T-helper 1 cell (primary cell): ENCODE measurements around the gene AURKAIP1.
A peak's percentile ranks its signal among the peaks of the same experiment; 100 is the strongest.

Experiments used
- DNase-seq, 5 donors: peaks; one replicate each; pipeline ENCODE4 v3.0.0-alpha.2; 2012 to 2020

AURKAIP1 gene

DNA sequence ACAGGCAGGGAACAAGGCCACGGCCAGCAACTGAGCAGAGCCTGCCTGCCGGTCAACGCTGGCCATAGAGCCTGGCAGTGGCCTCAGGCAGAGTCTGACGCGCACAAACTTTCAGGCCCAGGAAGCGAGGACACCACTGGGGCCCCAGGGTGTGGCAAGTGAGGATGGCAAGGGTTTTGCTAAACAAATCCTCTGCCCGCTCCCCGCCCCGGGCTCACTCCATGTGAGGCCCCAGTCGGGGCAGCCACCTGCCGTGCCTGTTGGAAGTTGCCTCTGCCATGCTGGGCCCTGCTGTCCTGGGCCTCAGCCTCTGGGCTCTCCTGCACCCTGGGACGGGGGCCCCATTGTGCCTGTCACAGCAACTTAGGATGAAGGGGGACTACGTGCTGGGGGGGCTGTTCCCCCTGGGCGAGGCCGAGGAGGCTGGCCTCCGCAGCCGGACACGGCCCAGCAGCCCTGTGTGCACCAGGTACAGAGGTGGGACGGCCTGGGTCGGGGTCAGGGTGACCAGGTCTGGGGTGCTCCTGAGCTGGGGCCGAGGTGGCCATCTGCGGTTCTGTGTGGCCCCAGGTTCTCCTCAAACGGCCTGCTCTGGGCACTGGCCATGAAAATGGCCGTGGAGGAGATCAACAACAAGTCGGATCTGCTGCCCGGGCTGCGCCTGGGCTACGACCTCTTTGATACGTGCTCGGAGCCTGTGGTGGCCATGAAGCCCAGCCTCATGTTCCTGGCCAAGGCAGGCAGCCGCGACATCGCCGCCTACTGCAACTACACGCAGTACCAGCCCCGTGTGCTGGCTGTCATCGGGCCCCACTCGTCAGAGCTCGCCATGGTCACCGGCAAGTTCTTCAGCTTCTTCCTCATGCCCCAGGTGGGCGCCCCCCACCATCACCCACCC, 43.7 kb downstream of the AURKAIP1 start, which contains the start of gene TAS1R3:
TSS of gene TAS1R3 (plus strand) at position 213 of the 898 bp plus-strand sequence. CDS start at position 279, 66 bp downstream.
- DNase-seq = no peak

DNA sequence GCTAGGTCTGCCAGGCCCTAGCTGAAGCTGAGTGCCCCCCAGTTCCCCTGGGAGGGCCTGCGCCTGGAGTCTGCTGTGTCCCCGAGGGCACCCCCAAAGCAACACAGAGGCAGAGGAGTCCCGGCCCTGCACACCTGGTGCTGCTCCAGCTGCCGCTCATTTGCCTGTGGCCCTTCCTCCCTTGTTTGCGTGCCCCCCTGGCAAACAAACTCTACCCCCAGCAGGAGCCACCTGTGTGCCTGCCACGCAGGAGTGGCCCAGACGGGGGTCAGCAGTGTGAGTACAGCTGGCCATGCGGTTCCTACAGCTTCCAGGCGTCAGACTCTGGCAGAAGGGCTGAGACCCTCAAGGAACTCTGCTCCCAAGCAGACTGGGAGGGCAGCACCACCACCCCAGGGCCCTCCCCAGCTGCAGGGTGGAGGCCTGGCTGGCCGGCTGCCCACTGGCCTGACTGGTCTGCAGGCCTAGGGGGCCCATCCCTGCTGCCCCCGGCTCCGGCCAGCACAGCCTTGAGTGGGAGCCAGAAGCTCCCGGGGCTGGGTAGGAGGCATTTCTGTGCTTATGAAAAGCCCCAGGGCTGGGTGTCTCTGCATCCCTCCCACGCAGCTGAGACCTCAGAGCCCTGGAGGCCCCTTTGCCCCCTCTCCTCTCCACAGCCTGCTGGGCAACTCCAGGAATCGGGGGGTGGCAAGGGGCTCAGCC, 44.5 kb downstream of the AURKAIP1 start:
- no peak for DNase-seq

DNA sequence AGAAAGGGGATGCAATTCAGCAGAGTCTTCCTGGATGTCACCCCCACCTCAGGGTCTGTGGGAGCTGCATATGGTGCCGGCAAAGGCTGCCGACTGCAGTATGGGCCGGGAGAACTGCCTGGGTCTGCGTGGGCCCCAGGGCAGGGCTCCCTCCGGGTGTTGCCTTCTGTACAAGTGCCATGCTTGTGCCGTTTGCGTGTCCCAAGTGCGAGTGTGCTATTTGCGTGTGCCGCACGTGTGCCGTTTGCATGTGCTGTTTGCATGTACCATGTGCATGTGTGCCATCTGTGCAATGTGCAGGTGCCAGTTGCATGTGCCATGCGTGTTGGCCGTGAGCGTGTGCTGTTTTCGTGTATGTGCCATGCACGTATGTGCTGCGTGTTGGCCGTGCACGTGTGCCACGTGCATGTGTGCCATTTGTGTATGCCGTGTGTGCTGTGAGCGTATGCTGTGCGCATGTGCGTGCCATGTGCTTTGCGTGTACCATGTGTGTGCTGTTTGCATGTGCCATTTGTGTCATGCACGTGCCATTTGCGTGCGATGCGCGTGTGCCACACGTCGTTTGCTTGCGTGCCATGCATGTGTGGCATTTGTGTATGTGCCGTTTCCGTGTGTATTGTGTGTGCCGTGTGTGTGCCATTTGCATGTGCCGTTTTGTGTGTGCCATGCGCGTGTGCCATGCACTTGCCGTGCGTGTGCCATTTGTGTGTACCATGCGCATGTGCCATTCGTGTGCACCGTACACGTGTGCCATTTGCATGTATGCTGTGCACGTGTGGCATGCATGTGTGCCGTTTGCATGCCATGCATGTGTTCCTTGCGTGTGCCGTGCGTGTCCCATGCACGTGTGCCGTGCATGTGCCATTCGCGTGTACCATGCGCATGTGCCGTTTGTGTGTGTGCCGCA, 45.5 kb downstream of the AURKAIP1 start:
- no peak for DNase-seq

DNA sequence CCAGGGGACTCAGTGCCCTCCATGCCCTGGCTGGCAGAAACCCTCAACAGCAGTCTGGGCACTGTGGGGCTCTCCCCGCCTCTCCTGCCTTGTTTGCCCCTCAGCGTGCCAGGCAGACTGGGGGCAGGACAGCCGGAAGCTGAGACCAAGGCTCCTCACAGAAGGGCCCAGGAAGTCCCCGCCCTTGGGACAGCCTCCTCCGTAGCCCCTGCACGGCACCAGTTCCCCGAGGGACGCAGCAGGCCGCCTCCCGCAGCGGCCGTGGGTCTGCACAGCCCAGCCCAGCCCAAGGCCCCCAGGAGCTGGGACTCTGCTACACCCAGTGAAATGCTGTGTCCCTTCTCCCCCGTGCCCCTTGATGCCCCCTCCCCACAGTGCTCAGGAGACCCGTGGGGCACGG, 46.8 kb downstream of the AURKAIP1 start:
- no peak for DNase-seq

- DNase-seq = no peak
Observed at GRCh38 chr1:1327291-1327690, 47.7 kb downstream of the AURKAIP1 start.

- no peak for DNase-seq
Observed at GRCh38 chr1:1326075-1326605, 48.9 kb downstream of the AURKAIP1 start.

DNA sequence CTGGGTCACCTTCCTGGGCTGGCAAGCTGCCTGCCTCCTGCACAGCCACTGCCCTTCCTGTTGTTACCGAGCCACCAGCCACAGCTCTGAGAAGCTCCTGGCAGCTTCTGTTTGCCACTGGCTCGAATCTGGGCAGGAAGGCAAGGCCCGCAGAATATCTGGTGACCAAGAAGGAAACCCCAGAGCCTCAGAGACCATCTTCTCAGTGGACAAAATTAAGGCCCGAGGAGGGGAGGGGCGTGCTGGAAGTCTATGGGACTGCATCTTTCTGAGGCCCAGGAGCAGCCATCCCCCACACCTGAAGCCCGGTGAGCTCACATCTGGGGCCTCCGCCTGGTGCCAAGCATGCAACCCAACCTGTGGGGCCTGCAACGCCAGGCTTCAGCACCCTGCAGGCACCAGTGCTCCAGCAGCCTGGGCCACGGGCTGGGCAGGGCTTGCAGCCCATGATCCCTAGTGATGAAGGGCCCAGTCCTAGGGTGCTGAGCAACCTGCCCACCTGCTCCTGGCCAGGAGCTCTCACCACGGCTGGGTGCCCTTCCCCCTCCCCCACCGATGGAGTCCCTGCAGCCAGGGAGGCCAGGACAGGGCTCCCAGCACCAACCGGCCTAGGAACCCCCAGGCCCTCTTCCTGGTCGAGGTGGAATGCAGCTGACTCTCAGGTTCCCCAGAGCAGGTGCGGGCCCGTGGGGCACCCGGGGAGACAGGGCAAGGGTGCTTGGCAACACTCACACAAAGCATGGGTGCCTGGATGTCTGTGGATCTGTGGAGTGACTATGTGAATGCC, 49.5 kb downstream of the AURKAIP1 start:
- no peak for DNase-seq

- DNase-seq = peak; percentile 92 to 96 (median 95)
Observed at GRCh38 chr1:1324524-1325287, 50.3 kb downstream of the AURKAIP1 start, which contains the start of the genes CPTP and INTS11. TSS of gene CPTP (plus strand) at chr1:1324802. CDS start at chr1:1326911, 2,109 bp downstream. TSS of gene INTS11 (minus strand) at chr1:1324660. CDS start at chr1:1324608, 52 bp downstream.

GRCh38 chr1:1324084-1324523, 50.9 kb downstream of the AURKAIP1 start:
- no peak for DNase-seq
